ENCODE data around the gene ZNF850. TPM values are rescaled to one million over a fixed set of nuclear protein-coding genes. Genes with fewer than 3 reads are reported as not detected.
"Not testable (repeated sequence)": the region's sequence is repeated elsewhere in the genome, so short reads cannot be mapped to it uniquely, and the experiment has no call there.

ZNF850 gene
- 1.6 and 2.3 TPM in 2 replicates for total RNA-seq

GRCh38 chr19:36772311-36773222 lies at the start of gene ZNF850:
ZNF850 (minus strand) TSS chr19:36772807; CDS start chr19:36762606, 10,201 bp downstream.
- DNase-seq (ENCODE audit: extremely low read depth, low read depth, low spot score): peak; percentile 84

- no peak for DNase-seq (ENCODE audit: extremely low read depth, low read depth, low spot score)
Observed at GRCh38 chr19:36821758-36822157, 49.2 kb upstream of the ZNF850 start.

- no peak for DNase-seq (ENCODE audit: extremely low read depth, low read depth, low spot score)
Observed at GRCh38 chr19:36819130-36819630, 46.6 kb upstream of the ZNF850 start.

DNA sequence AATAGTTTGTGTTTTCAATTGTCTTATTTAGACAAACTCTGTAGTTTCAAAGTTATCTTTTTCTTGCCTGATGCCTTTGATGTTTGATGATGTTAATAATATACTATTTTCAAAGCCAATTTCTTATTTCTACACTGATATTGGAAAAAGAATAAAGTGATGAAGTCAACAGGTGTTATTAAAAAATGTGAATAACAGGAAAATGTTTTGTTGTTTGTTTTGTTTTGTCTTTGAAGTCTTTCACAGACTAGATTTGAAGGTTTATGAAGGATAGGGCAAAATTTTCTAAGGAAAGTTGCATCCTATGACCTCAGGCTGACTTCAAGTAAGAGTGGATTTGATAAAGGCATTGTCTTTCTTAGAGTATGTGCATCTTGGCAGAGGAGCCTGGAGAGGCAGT lies 34.4 kb upstream of the ZNF850 start:
- DNase-seq (ENCODE audit: extremely low read depth, low read depth, low spot score): no peak

DNA sequence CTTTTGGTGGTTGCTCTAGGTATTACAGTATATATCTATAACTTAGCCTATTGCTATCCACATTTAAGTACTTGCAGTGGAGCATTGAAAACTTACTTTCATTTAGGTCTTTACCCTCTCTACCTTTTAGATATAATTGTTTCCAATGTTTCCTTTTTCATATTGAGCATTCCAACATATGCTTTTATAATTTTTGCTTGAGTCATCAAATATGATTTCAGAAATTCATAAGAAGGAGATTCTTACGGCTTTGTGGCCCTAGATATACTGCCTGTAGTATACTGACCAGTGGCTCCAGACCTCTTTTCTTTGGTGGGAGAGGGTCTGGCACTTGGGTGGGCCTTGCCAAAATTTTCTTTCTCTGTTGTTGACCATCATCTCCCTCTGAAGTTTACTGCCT lies 32.8 kb upstream of the ZNF850 start:
- DNase-seq (ENCODE audit: extremely low read depth, low read depth, low spot score): no peak

DNA sequence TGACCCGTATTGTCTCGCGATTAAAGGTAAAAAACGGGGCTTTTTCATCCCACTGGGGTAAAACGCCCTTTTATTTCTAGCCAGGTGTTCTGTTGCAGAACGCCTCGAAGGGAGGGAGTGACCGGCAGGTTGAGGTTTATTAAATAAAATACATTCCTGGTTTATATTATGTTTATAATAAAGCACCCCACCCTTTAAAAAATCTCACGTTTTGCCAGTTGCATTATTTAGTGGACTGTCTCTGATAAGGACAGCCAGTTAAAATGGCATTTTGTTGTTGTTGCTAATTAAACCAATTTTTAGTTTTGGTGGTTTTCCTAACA lies 25.1 kb upstream of the ZNF850 start:
- no peak for DNase-seq (ENCODE audit: extremely low read depth, low read depth, low spot score)

DNA sequence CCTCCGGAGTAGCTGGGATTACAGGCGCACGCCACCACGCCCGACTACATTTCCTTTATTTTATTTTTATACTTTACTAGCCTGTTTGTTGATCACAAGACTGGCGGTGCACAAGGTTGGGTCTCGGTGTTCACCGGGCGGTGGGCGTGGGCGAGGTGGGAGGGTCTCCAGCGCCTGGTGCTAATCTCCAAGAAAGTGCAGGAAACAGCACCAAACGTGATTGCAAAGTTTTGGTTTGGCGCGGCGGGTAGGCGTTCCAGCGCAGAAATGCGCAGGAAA lies 24.0 kb upstream of the ZNF850 start:
- DNase-seq (ENCODE audit: extremely low read depth, low read depth, low spot score): no peak

DNA sequence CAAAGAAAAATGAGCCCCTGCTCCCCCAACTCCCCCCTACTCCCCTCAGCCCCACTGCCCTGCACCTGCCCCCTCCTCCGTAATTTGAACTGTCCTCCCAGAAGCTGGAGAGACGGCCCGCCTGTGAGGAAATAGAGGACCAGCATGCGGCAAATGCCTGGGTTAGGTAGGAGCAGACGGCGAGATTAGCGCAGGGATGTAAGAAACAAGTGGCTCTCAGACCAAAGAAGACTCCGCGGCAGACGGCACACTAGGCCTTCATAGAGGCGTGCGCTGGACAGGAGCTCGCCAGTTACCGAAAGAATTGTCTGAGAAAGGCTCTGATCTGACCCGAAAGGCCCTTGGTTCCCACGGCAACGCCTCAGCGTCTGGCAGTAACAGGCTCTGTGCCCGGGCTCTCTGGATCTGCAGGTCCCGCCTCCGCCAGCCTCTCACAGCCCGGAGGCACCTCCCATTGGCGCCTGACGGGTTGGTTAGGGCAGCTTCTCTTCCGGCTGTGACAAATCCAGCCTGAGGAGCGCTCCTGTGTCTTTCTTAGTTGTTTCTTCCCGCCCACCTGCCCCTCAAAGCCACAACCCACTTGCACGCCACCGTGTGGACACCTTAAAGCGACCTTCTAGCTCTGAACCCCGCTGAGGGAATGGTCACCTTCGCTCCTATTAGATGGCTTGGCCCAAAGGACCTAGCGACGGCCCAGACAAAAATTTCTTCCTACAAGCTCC lies 19.0 kb upstream of the ZNF850 start:
- DNase-seq (ENCODE audit: extremely low read depth, low read depth, low spot score): not testable (repeated sequence)

GRCh38 chr19:36775768-36776167 lies 3.2 kb upstream of the ZNF850 start:
- DNase-seq (ENCODE audit: extremely low read depth, low read depth, low spot score): no peak

DNA sequence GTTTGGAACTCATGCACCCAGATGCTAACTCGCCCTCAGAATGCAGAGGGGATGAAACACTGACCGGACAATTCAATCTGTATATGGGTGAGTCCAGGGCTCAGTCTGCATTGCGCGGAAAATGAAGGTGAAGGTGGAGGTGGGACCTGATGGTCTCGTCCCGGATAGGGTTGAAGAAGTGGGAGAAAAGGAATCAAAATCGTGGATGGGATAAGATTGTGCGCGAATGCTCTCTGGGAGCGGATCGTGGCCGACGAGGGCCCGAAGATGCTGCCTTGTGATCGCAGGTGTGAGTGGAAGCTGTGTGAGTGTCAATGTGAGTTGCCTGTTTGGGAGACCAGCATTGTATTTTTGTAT lies 594 bp upstream of the ZNF850 start:
- DNase-seq (ENCODE audit: extremely low read depth, low read depth, low spot score): no peak

DNA sequence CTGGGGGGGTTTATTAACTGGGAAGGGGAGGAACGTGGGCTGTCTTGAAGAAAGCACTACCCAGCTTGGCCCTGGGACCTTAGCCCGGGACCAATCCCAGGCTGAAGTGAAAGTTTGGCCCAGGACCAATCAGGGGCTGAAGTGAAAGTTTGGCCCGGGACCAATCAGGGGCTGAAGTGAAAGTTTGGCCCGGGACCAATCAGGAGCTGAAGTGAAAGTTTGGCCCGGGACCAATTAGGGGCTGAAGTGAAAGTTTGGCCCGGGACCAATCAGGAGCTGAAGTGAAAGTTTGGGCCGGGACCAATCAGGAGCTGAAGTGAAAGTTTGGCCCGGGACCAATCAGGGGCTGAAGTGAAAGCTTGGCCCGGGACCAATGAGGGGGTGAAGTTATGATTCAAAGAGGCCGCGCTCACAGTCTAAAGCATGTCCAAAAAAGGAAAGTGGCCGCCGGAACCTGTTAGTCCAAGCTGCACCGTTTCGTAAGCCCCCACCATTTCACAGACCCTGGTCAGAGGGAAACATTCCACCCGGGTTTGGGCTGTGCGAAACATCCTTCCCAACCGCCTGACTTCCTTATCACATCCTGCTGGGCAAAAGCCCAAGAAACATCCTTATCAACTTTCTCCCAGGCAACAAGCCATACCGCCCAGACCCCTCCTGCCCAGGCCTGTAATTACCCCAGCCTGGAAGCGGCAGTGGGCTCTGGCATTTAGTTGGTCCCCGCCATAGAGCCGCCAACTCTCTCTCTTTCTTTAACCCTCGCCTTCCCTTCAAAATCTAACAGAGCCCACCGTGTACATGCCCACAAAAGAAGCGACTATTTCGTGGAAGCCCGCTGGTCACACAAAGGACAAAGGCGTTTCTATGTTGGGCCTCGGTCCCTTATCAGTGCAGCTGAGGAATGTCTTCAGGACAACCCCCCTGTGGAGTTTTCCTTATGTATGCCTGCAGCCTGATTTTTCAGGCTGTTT lies 1.1 kb downstream of the ZNF850 start:
- peak; percentile 82 for DNase-seq (ENCODE audit: extremely low read depth, low read depth, low spot score)

DNA sequence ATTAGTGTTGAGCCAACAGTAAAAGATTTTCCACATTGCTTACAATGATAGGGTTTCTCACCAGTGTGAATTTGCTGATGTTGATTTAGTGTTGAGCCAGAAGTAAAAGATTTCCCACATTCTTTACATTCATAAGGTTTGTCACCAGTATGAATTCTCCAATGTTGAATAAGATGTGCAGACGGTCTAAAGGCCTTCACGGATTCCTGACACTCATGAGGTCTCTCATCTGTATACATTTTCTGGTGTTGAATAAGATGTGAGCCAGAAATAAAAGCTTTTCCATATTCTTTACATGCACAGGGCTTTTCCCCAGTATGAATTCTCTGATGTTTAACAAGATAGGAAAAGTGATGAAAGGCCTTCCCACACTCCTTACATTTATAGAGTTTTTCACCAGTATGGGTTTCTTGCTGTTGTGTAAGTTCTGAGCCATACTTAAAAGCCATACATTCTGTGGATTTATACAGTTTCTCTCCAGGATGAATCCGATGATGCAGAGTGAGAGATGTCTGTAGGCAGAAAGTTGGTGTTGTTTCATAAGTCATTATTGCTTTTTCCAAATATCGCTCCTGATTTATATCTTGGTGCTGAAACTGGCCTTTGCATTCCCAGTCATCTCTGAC lies 22.4 kb downstream of the ZNF850 start:
- DNase-seq (ENCODE audit: extremely low read depth, low read depth, low spot score): no peak

DNA sequence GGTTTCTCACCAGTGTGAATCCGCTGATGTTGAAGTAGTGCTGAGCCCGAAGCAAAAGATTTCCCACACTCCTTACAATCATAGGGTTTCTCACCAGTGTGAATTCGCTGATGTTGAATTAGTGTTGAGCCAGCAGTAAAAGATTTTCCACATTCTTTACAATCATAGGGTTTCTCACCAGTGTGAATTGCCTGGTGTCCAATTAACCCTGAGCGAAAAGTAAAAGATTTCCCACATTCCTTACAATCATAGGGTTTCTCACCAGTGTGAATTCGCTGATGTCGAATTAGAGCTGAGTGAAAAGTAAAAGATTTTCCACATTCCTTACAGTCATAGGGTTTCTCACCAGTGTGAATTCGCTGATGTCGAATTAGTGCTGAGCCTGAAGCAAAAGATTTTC lies 23.0 kb downstream of the ZNF850 start:
- DNase-seq (ENCODE audit: extremely low read depth, low read depth, low spot score): not testable (repeated sequence)

DNA sequence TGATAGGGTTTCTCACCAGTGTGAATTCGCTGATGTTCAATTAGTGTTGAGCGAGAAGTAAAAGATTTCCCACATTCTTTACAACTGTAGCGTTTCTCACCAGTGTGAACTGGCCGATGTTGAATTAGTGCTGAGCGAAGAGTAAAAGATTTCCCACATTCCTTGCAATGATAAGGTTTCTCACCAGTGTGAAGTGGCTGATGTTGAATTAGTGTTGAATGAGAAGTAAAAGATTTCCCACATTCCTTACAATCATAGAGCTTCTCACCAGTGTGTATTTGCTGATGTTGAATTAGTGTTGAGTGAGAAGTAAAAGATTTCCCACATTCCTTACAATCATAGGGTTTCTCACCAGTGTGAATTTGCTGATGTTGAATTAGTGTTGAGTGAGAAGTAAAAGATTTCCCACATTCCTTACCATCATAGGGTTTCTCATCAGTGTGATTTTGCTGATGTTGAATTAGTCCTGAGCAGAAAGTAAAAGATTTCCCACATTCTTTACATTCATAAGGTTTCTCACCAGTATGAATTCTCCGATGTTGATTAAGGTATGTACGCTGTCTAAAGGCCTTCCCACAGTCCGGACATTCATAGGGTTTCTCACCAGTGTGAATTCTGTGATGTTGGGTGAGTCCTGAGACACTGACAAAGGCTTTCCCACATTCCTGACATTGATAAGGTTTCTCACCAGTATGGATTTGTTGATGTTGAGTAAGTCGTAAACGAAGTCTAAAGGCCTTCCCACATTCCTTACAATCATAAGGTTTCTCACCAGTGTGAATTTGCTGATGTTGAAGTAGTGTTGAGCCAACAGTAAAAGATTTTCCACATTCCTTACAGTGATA lies 24.0 kb downstream of the ZNF850 start:
- DNase-seq (ENCODE audit: extremely low read depth, low read depth, low spot score): no peak

- DNase-seq (ENCODE audit: extremely low read depth, low read depth, low spot score): no peak
Observed at GRCh38 chr19:36747750-36748149, 24.9 kb downstream of the ZNF850 start.

- DNase-seq (ENCODE audit: extremely low read depth, low read depth, low spot score): no peak
Observed at GRCh38 chr19:36745870-36746269, 26.7 kb downstream of the ZNF850 start.

- DNase-seq (ENCODE audit: extremely low read depth, low read depth, low spot score): not testable (repeated sequence)
Observed at GRCh38 chr19:36736166-36736565, 36.4 kb downstream of the ZNF850 start.

DNA sequence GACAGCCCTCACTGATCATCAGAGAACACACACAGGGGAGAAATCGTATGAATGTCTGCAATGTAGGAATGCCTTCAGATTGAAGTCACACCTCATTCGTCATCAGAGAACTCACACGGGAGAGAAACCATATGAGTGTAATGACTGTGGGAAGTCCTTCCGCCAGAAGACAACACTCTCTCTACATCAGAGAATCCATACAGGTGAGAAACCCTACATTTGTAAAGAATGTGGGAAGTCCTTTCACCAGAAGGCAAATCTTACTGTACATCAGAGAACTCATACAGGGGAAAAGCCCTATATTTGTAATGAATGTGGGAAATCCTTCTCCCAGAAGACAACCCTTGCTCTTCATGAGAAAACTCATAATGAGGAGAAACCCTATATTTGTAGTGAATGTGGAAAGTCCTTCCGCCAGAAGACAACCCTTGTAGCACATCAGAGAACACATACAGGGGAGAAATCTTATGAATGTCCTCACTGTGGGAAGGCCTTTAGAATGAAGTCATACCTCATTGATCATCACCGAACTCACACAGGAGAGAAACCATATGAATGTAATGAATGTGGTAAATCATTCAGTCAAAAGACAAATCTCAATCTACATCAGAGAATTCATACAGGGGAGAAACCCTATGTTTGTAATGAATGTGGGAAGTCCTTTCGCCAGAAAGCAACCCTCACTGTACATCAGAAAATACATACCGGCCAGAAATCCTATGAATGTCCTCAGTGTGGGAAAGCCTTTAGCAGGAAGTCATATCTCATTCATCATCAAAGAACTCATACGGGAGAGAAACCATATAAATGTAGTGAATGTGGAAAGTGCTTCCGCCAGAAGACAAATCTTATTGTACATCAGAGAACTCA lies 52.7 kb downstream of the ZNF850 start:
- no peak for DNase-seq (ENCODE audit: extremely low read depth, low read depth, low spot score)

- DNase-seq (ENCODE audit: extremely low read depth, low read depth, low spot score): no peak
Observed at GRCh38 chr19:36709423-36709822, 63.2 kb downstream of the ZNF850 start.
